ENCODE results near the gene LRRC34. TPM values are rescaled to one million over a fixed set of nuclear protein-coding genes. Genes with fewer than 3 reads are reported as not detected.

LRRC34 gene
- total and polyA plus RNA-seq, 2 donors (not counting 1 experiment from before 2014, with no cell fraction given) = 2.0 to 2.7 TPM

DNA sequence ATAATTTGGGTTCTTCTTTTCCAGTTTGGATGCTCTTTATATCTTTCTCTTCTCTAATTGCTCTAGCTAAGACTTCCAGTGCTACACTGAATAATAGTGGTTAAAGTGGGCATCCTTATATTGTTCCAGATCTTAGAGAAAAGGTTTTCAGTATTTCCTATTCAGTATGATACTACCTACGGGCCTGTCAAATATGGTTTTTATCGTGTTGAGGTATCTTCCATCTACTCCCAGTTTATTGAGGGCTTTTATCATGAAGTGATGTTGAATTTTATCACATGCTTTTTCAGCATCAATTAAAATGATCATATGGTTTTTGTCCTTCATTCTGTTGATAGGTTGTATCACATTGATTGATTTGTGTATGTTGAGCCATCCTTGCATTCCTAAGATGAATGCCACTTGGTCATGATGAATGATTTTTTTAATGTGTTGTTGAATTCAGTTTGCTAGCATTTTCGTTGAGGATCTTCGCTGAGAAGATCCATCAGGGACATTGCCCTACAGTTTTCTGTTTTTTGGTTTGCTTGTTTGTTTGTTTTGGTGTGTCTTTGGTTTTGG is 3.0 kb upstream of the LRRC34 start:
- Histone ChIP-seq H3K4me1 (ENCODE audit: control insufficient read depth, extremely low read depth, insufficient read depth, low read length) (peaks cover 5% of the 10 kb centered on the region), H2AFZ (ENCODE audit: low read length) (no peak overlapping the region), H3K27ac (ENCODE audit: insufficient read depth, low read length) (no peak overlapping the region), H3K79me2 (ENCODE audit: control insufficient read depth, insufficient read depth, low read length) (no peaks in the 10 kb centered on the region), H3K27me3 (ENCODE audit: control insufficient read depth, insufficient read depth, low read length) (no peaks in the 10 kb centered on the region), H3K9me3 (ENCODE audit: control insufficient read depth, insufficient read depth, low read depth, low read length) (no peaks in the 10 kb centered on the region), H3K9ac (ENCODE audit: insufficient read depth, low read length) (no peak overlapping the region), H3K4me2 (ENCODE audit: extremely low read depth, insufficient read depth, low read length) (no peak overlapping the region), H3K36me3 (ENCODE audit: control insufficient read depth, insufficient read depth, low read length) (no peaks in the 10 kb centered on the region), H4K20me1 (ENCODE audit: control insufficient read depth, extremely low read depth, insufficient read depth, low read length) (no peaks in the 10 kb centered on the region), H3K4me3 (replicated peaks in 1 of 4; ENCODE audit: control extremely low read depth in 1 of 4, insufficient read depth in 1 of 4, low read depth in 3 of 4, low read length in 4 of 4) (no peak overlapping the region)
- no peak for DNase-seq (ENCODE audit: low read depth in 2 of 2)
- no peak for TF ChIP-seq EZH2 (IDR thresholded peaks at IDR 0.05; ENCODE audit: low read length, missing control alignments)
- TF ChIP-seq, protein P1, sequence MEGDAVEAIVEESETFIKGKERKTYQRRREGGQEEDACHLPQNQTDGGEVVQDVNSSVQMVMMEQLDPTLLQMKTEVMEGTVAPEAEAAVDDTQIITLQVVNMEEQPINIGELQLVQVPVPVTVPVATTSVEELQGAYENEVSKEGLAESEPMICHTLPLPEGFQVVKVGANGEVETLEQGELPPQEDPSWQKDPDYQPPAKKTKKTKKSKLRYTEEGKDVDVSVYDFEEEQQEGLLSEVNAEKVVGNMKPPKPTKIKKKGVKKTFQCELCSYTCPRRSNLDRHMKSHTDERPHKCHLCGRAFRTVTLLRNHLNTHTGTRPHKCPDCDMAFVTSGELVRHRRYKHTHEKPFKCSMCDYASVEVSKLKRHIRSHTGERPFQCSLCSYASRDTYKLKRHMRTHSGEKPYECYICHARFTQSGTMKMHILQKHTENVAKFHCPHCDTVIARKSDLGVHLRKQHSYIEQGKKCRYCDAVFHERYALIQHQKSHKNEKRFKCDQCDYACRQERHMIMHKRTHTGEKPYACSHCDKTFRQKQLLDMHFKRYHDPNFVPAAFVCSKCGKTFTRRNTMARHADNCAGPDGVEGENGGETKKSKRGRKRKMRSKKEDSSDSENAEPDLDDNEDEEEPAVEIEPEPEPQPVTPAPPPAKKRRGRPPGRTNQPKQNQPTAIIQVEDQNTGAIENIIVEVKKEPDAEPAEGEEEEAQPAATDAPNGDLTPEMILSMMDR (conservative IDR thresholded peaks at IDR 0.05 in 1 of 2, IDR thresholded peaks at IDR 0.05 in 1 of 2; ENCODE audit: low read depth in 1 of 2, low read length in 2 of 2) = no peak

DNA sequence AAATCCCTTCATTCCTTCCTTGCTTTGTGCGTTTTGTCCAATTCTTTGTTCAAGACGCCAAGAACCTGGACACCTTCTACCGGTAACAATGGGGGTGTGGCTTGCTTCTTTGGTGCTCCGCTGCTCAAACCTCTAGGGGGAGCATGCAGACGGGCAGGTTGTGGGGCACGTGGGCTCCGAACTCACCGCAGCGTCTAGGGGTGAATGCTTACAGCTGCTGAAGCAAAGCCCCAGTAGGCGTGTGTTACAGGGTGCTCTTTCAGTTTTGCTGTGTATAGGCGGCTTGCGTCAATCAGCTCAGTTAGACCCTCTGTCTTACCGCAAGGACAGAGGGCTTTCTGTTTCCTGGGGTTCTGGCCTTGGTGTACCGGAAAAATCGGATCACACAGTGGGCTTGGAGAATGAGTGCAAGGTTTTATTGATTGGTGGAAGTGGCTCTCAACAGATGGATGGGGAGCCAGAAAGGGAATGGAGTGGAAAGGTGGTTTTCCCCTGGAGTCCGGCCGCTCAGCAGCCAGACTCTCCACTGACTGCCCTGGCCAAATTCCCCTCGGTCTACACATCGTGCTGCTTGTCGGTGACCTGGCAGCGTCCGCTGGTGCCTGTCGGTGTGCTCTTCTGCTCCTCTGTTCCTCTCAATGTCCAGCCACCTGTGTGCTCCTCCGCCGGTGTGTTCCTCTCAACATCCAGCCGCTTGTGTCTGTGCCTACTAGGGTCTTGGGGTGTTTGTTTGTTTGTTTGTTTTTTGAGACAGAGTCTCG is 1.2 kb upstream of the LRRC34 start:
- H4K20me1 ChIP-seq (ENCODE audit: control insufficient read depth, extremely low read depth, insufficient read depth, low read length) = no peaks in the 10 kb centered on the region
- peaks cover 5% of the 10 kb centered on the region for H3K4me1 ChIP-seq (ENCODE audit: control insufficient read depth, extremely low read depth, insufficient read depth, low read length)
- no peak overlapping the region for H3K9ac ChIP-seq (ENCODE audit: insufficient read depth, low read length)
- no peak overlapping the region for H3K4me2 ChIP-seq (ENCODE audit: extremely low read depth, insufficient read depth, low read length)
- peak overlapping the region in 3 of 4 experiments; percentile 2 to 3 (median 3) for H3K4me3 ChIP-seq (replicated peaks in 1 of 4; ENCODE audit: control extremely low read depth in 1 of 4, insufficient read depth in 1 of 4, low read depth in 3 of 4, low read length in 4 of 4)
- no peak for TF ChIP-seq EZH2 (IDR thresholded peaks at IDR 0.05; ENCODE audit: low read length, missing control alignments)
- TF ChIP-seq, protein P1 (conservative IDR thresholded peaks at IDR 0.05 in 1 of 2, IDR thresholded peaks at IDR 0.05 in 1 of 2; ENCODE audit: low read depth in 1 of 2, low read length in 2 of 2) = peak in 1 of 2 donors; percentile 25
- no peaks in the 10 kb centered on the region for H3K79me2 ChIP-seq (ENCODE audit: control insufficient read depth, insufficient read depth, low read length)
- H3K27me3 ChIP-seq (ENCODE audit: control insufficient read depth, insufficient read depth, low read length) = no peaks in the 10 kb centered on the region
- no peak for DNase-seq (ENCODE audit: low read depth in 2 of 2)
- no peaks in the 10 kb centered on the region for H3K9me3 ChIP-seq (ENCODE audit: control insufficient read depth, insufficient read depth, low read depth, low read length)
- H3K27ac ChIP-seq (ENCODE audit: insufficient read depth, low read length) = no peak overlapping the region
- H2AFZ ChIP-seq (ENCODE audit: low read length) = peak overlapping the region; percentile 26
- H3K36me3 ChIP-seq (ENCODE audit: control insufficient read depth, insufficient read depth, low read length) = no peaks in the 10 kb centered on the region

DNA sequence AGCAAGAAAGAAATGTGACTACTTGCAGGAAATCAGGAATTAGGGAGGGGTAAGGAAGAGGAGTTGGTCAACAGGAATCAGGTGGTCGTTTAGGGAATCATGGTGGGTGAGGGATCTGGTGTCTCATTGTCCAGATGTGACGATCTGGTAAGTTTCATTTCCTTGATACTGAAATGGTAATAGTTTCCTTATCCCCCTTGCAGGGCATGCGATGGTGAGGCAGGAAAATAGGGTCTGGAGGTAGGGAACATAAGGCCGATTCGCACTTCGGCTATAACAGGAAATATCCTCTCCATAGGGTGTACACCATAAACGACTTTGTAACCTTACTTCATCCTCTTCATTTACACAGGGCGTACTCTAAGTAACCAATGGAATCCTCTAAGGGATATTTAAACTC is 574 bp upstream of the LRRC34 start:
- no peaks in the 10 kb centered on the region for H4K20me1 ChIP-seq (ENCODE audit: control insufficient read depth, extremely low read depth, insufficient read depth, low read length)
- no peak overlapping the region for H3K9ac ChIP-seq (ENCODE audit: insufficient read depth, low read length)
- no peak for DNase-seq (ENCODE audit: low read depth in 2 of 2)
- H3K27ac ChIP-seq (ENCODE audit: insufficient read depth, low read length) = peak overlapping the region; percentile 68
- H3K79me2 ChIP-seq (ENCODE audit: control insufficient read depth, insufficient read depth, low read length) = no peaks in the 10 kb centered on the region
- H3K4me1 ChIP-seq (ENCODE audit: control insufficient read depth, extremely low read depth, insufficient read depth, low read length) = peaks cover 5% of the 10 kb centered on the region
- TF ChIP-seq EZH2 (IDR thresholded peaks at IDR 0.05; ENCODE audit: low read length, missing control alignments) = no peak
- TF ChIP-seq, protein P1 (conservative IDR thresholded peaks at IDR 0.05 in 1 of 2, IDR thresholded peaks at IDR 0.05 in 1 of 2; ENCODE audit: low read depth in 1 of 2, low read length in 2 of 2) = no peak
- peak overlapping the region; percentile 35 for H2AFZ ChIP-seq (ENCODE audit: low read length)
- H3K4me3 ChIP-seq (replicated peaks in 1 of 4; ENCODE audit: control extremely low read depth in 1 of 4, insufficient read depth in 1 of 4, low read depth in 3 of 4, low read length in 4 of 4) = peak overlapping the region in 2 of 4 experiments; percentile 2 to 60
- H3K27me3 ChIP-seq (ENCODE audit: control insufficient read depth, insufficient read depth, low read length) = no peaks in the 10 kb centered on the region
- no peaks in the 10 kb centered on the region for H3K36me3 ChIP-seq (ENCODE audit: control insufficient read depth, insufficient read depth, low read length)
- H3K9me3 ChIP-seq (ENCODE audit: control insufficient read depth, insufficient read depth, low read depth, low read length) = no peaks in the 10 kb centered on the region
- peak overlapping the region; percentile 98 for H3K4me2 ChIP-seq (ENCODE audit: extremely low read depth, insufficient read depth, low read length)
